ENCODE data around the gene FSCN2. TPM values are rescaled to one million over a fixed set of nuclear protein-coding genes. Genes with fewer than 3 reads are reported as not detected.

FSCN2 gene
- total and polyA plus RNA-seq, 5 donors from 2014 or later: 0.17 to 0.74 TPM; not detected in 3

DNA sequence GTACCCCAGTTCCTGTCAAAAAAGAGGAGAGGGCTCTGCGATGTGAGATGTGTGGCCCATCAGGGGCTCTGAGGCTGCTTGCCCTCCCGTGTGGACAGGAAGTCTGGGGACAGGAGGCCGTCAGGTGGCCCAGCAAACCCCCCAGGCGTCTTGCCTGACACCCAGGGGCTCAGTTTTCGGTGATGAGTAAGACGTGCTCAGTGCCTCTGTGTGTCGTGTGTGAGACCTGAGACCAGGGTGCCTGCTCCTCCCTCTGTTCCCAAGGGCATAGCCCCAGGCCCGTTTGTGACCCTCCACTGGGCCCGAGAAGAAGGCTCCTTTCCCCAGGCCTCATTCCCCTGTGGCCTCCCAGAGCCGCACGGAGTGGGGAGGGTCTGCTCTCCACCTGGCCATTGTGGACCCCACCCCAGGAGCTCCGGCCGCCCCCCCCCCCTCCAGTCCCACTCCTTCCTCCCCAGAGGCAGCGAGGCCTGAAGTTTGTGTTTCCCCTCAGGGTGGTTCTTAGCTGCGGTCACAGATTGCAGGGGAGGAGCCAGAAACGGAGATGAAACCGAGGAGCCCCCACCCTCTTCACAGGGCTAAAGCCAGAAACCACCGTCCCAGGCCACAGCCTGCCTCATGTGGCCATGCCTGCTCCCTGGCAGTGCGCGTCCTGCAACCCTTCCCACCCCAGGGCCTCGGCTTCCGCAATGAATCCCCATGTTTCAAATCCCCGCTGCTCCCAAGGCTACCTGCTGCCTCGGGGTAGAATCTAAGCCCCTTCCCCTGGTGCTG lies 10.7 kb upstream of the FSCN2 start:
- Mint-ChIP-seq H3K4me1 (peaks cover 0 to 30% (median 10%) of the 10 kb centered on the region in 4 donors), H3K9me3 (no peaks in the 10 kb centered on the region), H3K27me3 (peaks cover 9% of the 10 kb centered on the region), H3K27ac (peak overlapping the region in 1 of 3 donors; percentile 76), H3K4me3 (peak overlapping the region; percentile 70 to 90 (median 84)), H3K36me3 (no peaks in the 10 kb centered on the region)
- DNase-seq (no peak), ATAC-seq (ENCODE audit: low read depth in 2 of 2) (no peak)
- Histone ChIP-seq H3K9me3 (ENCODE audit: control insufficient read depth in 2 of 2, low read length in 2 of 2) (no peaks in the 10 kb centered on the region), H3K4me3 (ENCODE audit: low read depth, low read length) (no peak overlapping the region), H3K27me3 (ENCODE audit: control insufficient read depth, insufficient read depth, low read length) (no peaks in the 10 kb centered on the region), H3K36me3 (ENCODE audit: control insufficient read depth, insufficient read depth, low read length) (no peaks in the 10 kb centered on the region), H3K4me1 (ENCODE audit: control insufficient read depth, insufficient read depth, low read length, poor library complexity, severe bottlenecking) (peaks cover 56% of the 10 kb centered on the region), H3K27ac (ENCODE audit: insufficient read depth, low read length, poor library complexity, severe bottlenecking) (no peak overlapping the region)

GRCh38 chr17:81518113-81518784 lies 9.9 kb upstream of the FSCN2 start:
- Mint-ChIP-seq H3K4me3 (peak overlapping the region; percentile 70 to 90 (median 84)), H3K4me1 (peaks cover 0 to 30% (median 10%) of the 10 kb centered on the region in 4 donors), H3K27me3 (peaks cover 9% of the 10 kb centered on the region), H3K9me3 (no peaks in the 10 kb centered on the region), H3K36me3 (no peaks in the 10 kb centered on the region), H3K27ac (peak overlapping the region in 2 of 3 donors; percentile 76 to 86)
- Histone ChIP-seq H3K27me3 (ENCODE audit: control insufficient read depth, insufficient read depth, low read length) (no peaks in the 10 kb centered on the region), H3K4me3 (ENCODE audit: low read depth, low read length) (no peak overlapping the region), H3K36me3 (ENCODE audit: control insufficient read depth, insufficient read depth, low read length) (no peaks in the 10 kb centered on the region), H3K9me3 (ENCODE audit: control insufficient read depth in 2 of 2, low read length in 2 of 2) (no peaks in the 10 kb centered on the region), H3K4me1 (ENCODE audit: control insufficient read depth, insufficient read depth, low read length, poor library complexity, severe bottlenecking) (peaks cover 55% of the 10 kb centered on the region), H3K27ac (ENCODE audit: insufficient read depth, low read length, poor library complexity, severe bottlenecking) (no peak overlapping the region)
- no peak for DNase-seq
- ATAC-seq (ENCODE audit: low read depth in 2 of 2): no peak

GRCh38 chr17:81518785-81519283 lies 9.3 kb upstream of the FSCN2 start:
- H3K4me3 Mint-ChIP-seq: peak overlapping the region in 3 of 4 donors; percentile 70 to 90 (median 88)
- ATAC-seq (ENCODE audit: low read depth in 2 of 2): no peak
- no peak for DNase-seq

DNA sequence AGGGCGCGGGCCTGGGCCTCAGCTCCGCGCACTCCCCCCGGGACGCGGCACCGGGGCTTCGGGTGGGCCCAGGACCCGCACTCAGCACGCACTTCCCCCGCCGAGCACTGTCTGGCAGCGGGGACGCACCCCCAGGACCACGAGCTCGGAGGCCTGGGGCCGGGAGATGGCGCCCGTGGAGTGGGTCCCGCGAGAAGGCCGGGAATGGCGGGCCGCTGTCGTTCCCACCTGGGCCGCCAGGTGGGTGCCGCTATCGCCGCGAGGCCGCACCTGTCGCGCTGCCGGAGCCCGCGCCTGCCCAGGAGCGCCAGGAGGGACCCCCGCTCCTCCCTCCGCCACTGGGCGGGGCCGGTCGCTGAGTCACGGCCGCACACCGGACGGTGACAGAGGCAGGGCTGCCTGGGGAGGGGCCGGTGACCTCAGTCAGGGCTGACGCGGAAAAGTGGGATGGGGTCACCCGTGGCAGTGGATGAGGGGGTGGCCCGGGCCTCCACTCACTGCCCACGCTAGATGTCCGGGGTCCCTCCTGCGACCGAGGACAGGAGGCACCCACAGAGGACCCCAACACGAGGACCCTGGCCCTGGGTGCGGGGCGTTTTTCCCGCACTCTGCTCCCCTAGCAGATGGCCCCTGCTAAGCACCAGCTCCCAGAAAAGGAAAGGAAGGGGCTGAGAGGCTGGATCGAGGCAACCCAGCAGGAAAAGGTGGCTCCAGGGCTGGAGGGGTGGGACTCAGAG lies 8.7 kb upstream of the FSCN2 start:
- Mint-ChIP-seq H3K9me3 (no peaks in the 10 kb centered on the region), H3K4me1 (peaks cover 0 to 30% (median 10%) of the 10 kb centered on the region in 4 donors), H3K4me3 (no peak overlapping the region), H3K36me3 (no peaks in the 10 kb centered on the region), H3K27ac (no peak overlapping the region), H3K27me3 (peaks cover 9% of the 10 kb centered on the region)
- Histone ChIP-seq H3K4me3 (ENCODE audit: low read depth, low read length) (no peak overlapping the region), H3K27ac (ENCODE audit: insufficient read depth, low read length, poor library complexity, severe bottlenecking) (no peak overlapping the region), H3K27me3 (ENCODE audit: control insufficient read depth, insufficient read depth, low read length) (no peaks in the 10 kb centered on the region), H3K9me3 (ENCODE audit: control insufficient read depth in 2 of 2, low read length in 2 of 2) (no peaks in the 10 kb centered on the region), H3K4me1 (ENCODE audit: control insufficient read depth, insufficient read depth, low read length, poor library complexity, severe bottlenecking) (peaks cover 47% of the 10 kb centered on the region), H3K36me3 (ENCODE audit: control insufficient read depth, insufficient read depth, low read length) (no peaks in the 10 kb centered on the region)
- DNase-seq (peak; percentile 61 to 71 (median 70)), ATAC-seq (ENCODE audit: low read depth in 2 of 2) (peak; percentile 44 to 57)

More at GRCh38 chr17:81518785-81519283, 9.3 kb upstream of the FSCN2 start:
- no peaks in the 10 kb centered on the region for H3K9me3 ChIP-seq (ENCODE audit: control insufficient read depth in 2 of 2, low read length in 2 of 2)
- no peaks in the 10 kb centered on the region for H3K27me3 ChIP-seq (ENCODE audit: control insufficient read depth, insufficient read depth, low read length)
- H3K36me3 Mint-ChIP-seq: no peaks in the 10 kb centered on the region
- H3K27ac Mint-ChIP-seq: no peak overlapping the region
- no peaks in the 10 kb centered on the region for H3K9me3 Mint-ChIP-seq
- H3K27me3 Mint-ChIP-seq: peaks cover 9% of the 10 kb centered on the region
- peaks cover 49% of the 10 kb centered on the region for H3K4me1 ChIP-seq (ENCODE audit: control insufficient read depth, insufficient read depth, low read length, poor library complexity, severe bottlenecking)
- peaks cover 0 to 30% (median 10%) of the 10 kb centered on the region in 4 donors for H3K4me1 Mint-ChIP-seq
- H3K4me3 ChIP-seq (ENCODE audit: low read depth, low read length): no peak overlapping the region
- no peaks in the 10 kb centered on the region for H3K36me3 ChIP-seq (ENCODE audit: control insufficient read depth, insufficient read depth, low read length)
- H3K27ac ChIP-seq (ENCODE audit: insufficient read depth, low read length, poor library complexity, severe bottlenecking): no peak overlapping the region

- Histone ChIP-seq H3K36me3 (ENCODE audit: control insufficient read depth, insufficient read depth, low read length) (no peaks in the 10 kb centered on the region), H3K4me3 (ENCODE audit: low read depth, low read length) (no peak overlapping the region), H3K27me3 (ENCODE audit: control insufficient read depth, insufficient read depth, low read length) (no peaks in the 10 kb centered on the region), H3K27ac (ENCODE audit: insufficient read depth, low read length, poor library complexity, severe bottlenecking) (no peak overlapping the region), H3K4me1 (ENCODE audit: control insufficient read depth, insufficient read depth, low read length, poor library complexity, severe bottlenecking) (peaks cover 44% of the 10 kb centered on the region), H3K9me3 (ENCODE audit: control insufficient read depth in 2 of 2, low read length in 2 of 2) (no peaks in the 10 kb centered on the region)
- no peaks in the 10 kb centered on the region for H3K36me3 Mint-ChIP-seq
- H3K27me3 Mint-ChIP-seq: peaks cover 14% of the 10 kb centered on the region
- ATAC-seq (ENCODE audit: low read depth in 2 of 2): no peak
- peak overlapping the region in 3 of 4 donors; percentile 53 to 88 (median 60) for H3K4me3 Mint-ChIP-seq
- no peak overlapping the region for H3K27ac Mint-ChIP-seq
- DNase-seq: no peak
- peaks cover 0 to 27% (median 10%) of the 10 kb centered on the region in 4 donors for H3K4me1 Mint-ChIP-seq
- H3K9me3 Mint-ChIP-seq: no peaks in the 10 kb centered on the region
These were observed 7.9 kb upstream of the FSCN2 start for GRCh38 chr17:81520021-81520901.

GRCh38 chr17:81522491-81523401 lies 5.4 kb upstream of the FSCN2 start:
- no peaks in the 10 kb centered on the region for H3K9me3 ChIP-seq (ENCODE audit: control insufficient read depth in 2 of 2, low read length in 2 of 2)
- peak overlapping the region in 1 of 4 donors; percentile 54 for H3K4me3 Mint-ChIP-seq
- H3K36me3 Mint-ChIP-seq: no peaks in the 10 kb centered on the region
- ATAC-seq (ENCODE audit: low read depth in 2 of 2) (no peak), DNase-seq (no peak)
- no peak overlapping the region for H3K4me3 ChIP-seq (ENCODE audit: low read depth, low read length)
- H3K27ac Mint-ChIP-seq: peak overlapping the region in 1 of 3 donors; percentile 36
- H3K27me3 ChIP-seq (ENCODE audit: control insufficient read depth, insufficient read depth, low read length): no peaks in the 10 kb centered on the region
- H3K4me1 ChIP-seq (ENCODE audit: control insufficient read depth, insufficient read depth, low read length, poor library complexity, severe bottlenecking): peaks cover 22% of the 10 kb centered on the region
- peaks cover 14% of the 10 kb centered on the region for H3K27me3 Mint-ChIP-seq
- H3K36me3 ChIP-seq (ENCODE audit: control insufficient read depth, insufficient read depth, low read length): no peaks in the 10 kb centered on the region
- no peak overlapping the region for H3K27ac ChIP-seq (ENCODE audit: insufficient read depth, low read length, poor library complexity, severe bottlenecking)
- no peaks in the 10 kb centered on the region for H3K9me3 Mint-ChIP-seq
- peaks cover 0 to 13% (median 9%) of the 10 kb centered on the region in 4 donors for H3K4me1 Mint-ChIP-seq
